Measurements from ENCODE around the gene JARID2.

Gene JARID2

DNA sequence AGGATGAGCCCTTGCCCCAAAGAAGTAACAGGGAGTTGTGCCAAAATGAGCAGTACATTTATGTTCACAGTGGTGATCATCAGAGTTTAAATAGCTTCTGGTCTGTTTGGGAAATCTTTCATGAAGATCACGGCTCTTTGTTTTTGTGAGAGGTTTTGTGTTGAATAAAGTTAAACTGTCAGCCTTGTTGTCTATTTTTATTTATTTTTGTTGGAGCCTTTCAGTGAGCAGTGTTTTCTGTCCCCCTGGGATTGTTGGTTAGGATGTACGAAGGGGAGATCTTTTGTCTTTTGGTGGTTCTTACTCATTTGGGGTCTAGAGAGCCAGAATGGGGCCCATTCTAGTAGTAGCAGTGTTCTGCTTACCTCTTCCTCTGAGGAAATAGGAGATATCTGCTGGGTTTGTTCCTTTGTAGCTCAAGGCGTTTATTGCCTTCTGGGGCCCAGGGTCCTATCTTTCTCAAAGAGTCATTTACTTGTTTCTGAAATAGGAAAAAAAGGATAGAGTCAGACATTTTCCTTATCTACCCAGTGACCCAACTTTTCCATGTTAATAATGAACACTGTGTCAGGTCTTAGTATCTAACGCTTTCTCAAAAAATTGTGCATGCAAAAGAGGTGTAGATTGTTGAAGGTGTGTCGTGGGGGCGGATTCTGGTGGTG, 157.4 kb downstream of the JARID2 start:
- Histone ChIP-seq H3K4ac (ENCODE audit: low read length) (no peak overlapping the region), H3K79me1 (ENCODE audit: low read depth, low read length) (peaks cover 5% of the 10 kb centered on the region), H2BK5ac (ENCODE audit: low read length) (no peak overlapping the region), H3K14ac (ENCODE audit: low read length) (no peak overlapping the region), H3K27me3 (ENCODE audit: control insufficient read depth in 3 of 3, insufficient read depth in 3 of 3, low read depth in 1 of 3, low read length in 3 of 3) (no peaks in the 10 kb centered on the region), H3K18ac (ENCODE audit: low read length) (no peak overlapping the region), H2AK5ac (ENCODE audit: low read depth, low read length) (no peak overlapping the region), H3K4me3 (ENCODE audit: low read length in 2 of 2) (no peak overlapping the region), H2BK12ac (ENCODE audit: low read length) (no peak overlapping the region), H4K8ac (ENCODE audit: low read depth, low read length) (no peak overlapping the region), H3K27ac (replicated peaks; ENCODE audit: low read length) (no peak overlapping the region), H3K9ac (ENCODE audit: low read depth, low read length, poor library complexity) (no peak overlapping the region), H3K4me1 (ENCODE audit: control insufficient read depth in 2 of 2, insufficient read depth in 1 of 2, low read depth in 1 of 2, low read length in 2 of 2) (peaks cover 32 to 56% of the 10 kb centered on the region in 2 donors), H4K91ac (ENCODE audit: low read depth, low read length, poor library complexity) (no peak overlapping the region), H3K23ac (ENCODE audit: low read depth, low read length, poor library complexity) (no peak overlapping the region), H2AFZ (ENCODE audit: low read length) (no peak overlapping the region), H3K9me3 (replicated peaks in 1 of 2; ENCODE audit: control insufficient read depth in 2 of 2, insufficient read depth in 1 of 2, low read depth in 1 of 2, low read length in 2 of 2) (no peaks in the 10 kb centered on the region), H2BK120ac (ENCODE audit: low read depth, low read length) (no peak overlapping the region), H3K4me2 (ENCODE audit: insufficient read depth, low read length, poor library complexity, severe bottlenecking) (no peak overlapping the region), H2BK15ac (ENCODE audit: low read length) (no peak overlapping the region), H3K36me3 (replicated peaks in 1 of 2; ENCODE audit: control insufficient read depth in 2 of 2, insufficient read depth in 2 of 2, low read length in 2 of 2) (no peaks in the 10 kb centered on the region)
- WGBS, 2 donors (ENCODE audit: extremely low coverage in 2 of 2, insufficient read length in 2 of 2, insufficient replicate concordance in 1 of 2), result 100% methylated on average over 2 of the region's 6 CpGs; no CpG with 5 or more reads in 1 of the 2 donors
- DNase-seq (ENCODE audit: low spot score), result no peak

DNA sequence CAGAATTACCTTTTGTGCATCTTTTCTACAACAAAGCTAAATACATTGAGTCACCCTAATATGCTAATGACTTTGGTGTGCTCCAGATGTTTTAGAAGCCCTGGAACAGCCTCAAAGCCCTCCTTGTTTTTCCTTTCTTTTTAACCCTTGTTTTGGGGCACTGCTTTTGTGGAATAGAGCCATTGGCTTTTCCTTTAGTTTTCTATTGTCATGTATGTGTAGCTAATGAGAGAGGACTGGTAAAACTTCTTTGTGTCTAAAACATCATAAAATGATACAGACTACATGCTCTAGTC, 158.8 kb downstream of the JARID2 start:
- Histone ChIP-seq H2AFZ (ENCODE audit: low read length) (no peak overlapping the region), H3K27me3 (ENCODE audit: control insufficient read depth in 3 of 3, insufficient read depth in 3 of 3, low read depth in 1 of 3, low read length in 3 of 3) (no peaks in the 10 kb centered on the region), H3K36me3 (replicated peaks in 1 of 2; ENCODE audit: control insufficient read depth in 2 of 2, insufficient read depth in 2 of 2, low read length in 2 of 2) (no peaks in the 10 kb centered on the region), H2BK12ac (ENCODE audit: low read length) (no peak overlapping the region), H3K9me3 (replicated peaks in 1 of 2; ENCODE audit: control insufficient read depth in 2 of 2, insufficient read depth in 1 of 2, low read depth in 1 of 2, low read length in 2 of 2) (no peaks in the 10 kb centered on the region), H3K4me1 (ENCODE audit: control insufficient read depth in 2 of 2, insufficient read depth in 1 of 2, low read depth in 1 of 2, low read length in 2 of 2) (peaks cover 32 to 55% of the 10 kb centered on the region in 2 donors), H3K18ac (ENCODE audit: low read length) (no peak overlapping the region), H4K8ac (ENCODE audit: low read depth, low read length) (no peak overlapping the region), H4K91ac (ENCODE audit: low read depth, low read length, poor library complexity) (no peak overlapping the region), H2BK5ac (ENCODE audit: low read length) (no peak overlapping the region), H3K4me2 (ENCODE audit: insufficient read depth, low read length, poor library complexity, severe bottlenecking) (no peak overlapping the region), H3K27ac (replicated peaks; ENCODE audit: low read length) (no peak overlapping the region), H2BK120ac (ENCODE audit: low read depth, low read length) (no peak overlapping the region), H3K4me3 (ENCODE audit: low read length in 2 of 2) (no peak overlapping the region), H3K23ac (ENCODE audit: low read depth, low read length, poor library complexity) (no peak overlapping the region), H3K79me1 (ENCODE audit: low read depth, low read length) (peaks cover 5% of the 10 kb centered on the region), H3K14ac (ENCODE audit: low read length) (no peak overlapping the region), H3K9ac (ENCODE audit: low read depth, low read length, poor library complexity) (no peak overlapping the region), H2AK5ac (ENCODE audit: low read depth, low read length) (no peak overlapping the region), H3K4ac (ENCODE audit: low read length) (no peak overlapping the region), H2BK15ac (ENCODE audit: low read length) (no peak overlapping the region)
- no peak for DNase-seq (ENCODE audit: low spot score)

- Histone ChIP-seq H4K8ac (ENCODE audit: low read depth, low read length) (no peak overlapping the region), H3K18ac (ENCODE audit: low read length) (no peak overlapping the region), H3K27me3 (ENCODE audit: control insufficient read depth in 3 of 3, insufficient read depth in 3 of 3, low read depth in 1 of 3, low read length in 3 of 3) (no peaks in the 10 kb centered on the region), H3K27ac (replicated peaks; ENCODE audit: low read length) (no peak overlapping the region), H2BK12ac (ENCODE audit: low read length) (no peak overlapping the region), H3K14ac (ENCODE audit: low read length) (no peak overlapping the region), H2BK5ac (ENCODE audit: low read length) (no peak overlapping the region), H4K91ac (ENCODE audit: low read depth, low read length, poor library complexity) (no peak overlapping the region), H2AK5ac (ENCODE audit: low read depth, low read length) (no peak overlapping the region), H2BK15ac (ENCODE audit: low read length) (no peak overlapping the region), H3K9me3 (replicated peaks in 1 of 2; ENCODE audit: control insufficient read depth in 2 of 2, insufficient read depth in 1 of 2, low read depth in 1 of 2, low read length in 2 of 2) (no peaks in the 10 kb centered on the region), H3K36me3 (replicated peaks in 1 of 2; ENCODE audit: control insufficient read depth in 2 of 2, insufficient read depth in 2 of 2, low read length in 2 of 2) (peaks cover 0 to 6% of the 10 kb centered on the region in 2 donors), H3K4ac (ENCODE audit: low read length) (no peak overlapping the region), H3K9ac (ENCODE audit: low read depth, low read length, poor library complexity) (no peak overlapping the region), H3K79me1 (ENCODE audit: low read depth, low read length) (peaks cover 5% of the 10 kb centered on the region), H3K4me1 (ENCODE audit: control insufficient read depth in 2 of 2, insufficient read depth in 1 of 2, low read depth in 1 of 2, low read length in 2 of 2) (peaks cover 32 to 50% of the 10 kb centered on the region in 2 donors), H3K23ac (ENCODE audit: low read depth, low read length, poor library complexity) (no peak overlapping the region), H3K4me3 (ENCODE audit: low read length in 2 of 2) (no peak overlapping the region), H2BK120ac (ENCODE audit: low read depth, low read length) (no peak overlapping the region), H3K4me2 (ENCODE audit: insufficient read depth, low read length, poor library complexity, severe bottlenecking) (no peak overlapping the region), H2AFZ (ENCODE audit: low read length) (no peak overlapping the region)
- no peak for DNase-seq (ENCODE audit: low spot score)
- WGBS, 2 donors (ENCODE audit: extremely low coverage in 2 of 2, insufficient read length in 2 of 2, insufficient replicate concordance in 1 of 2), result no CpG with 5 or more reads among the region's 11 CpGs
Observed at GRCh38 chr6:15405129-15406068, 159.5 kb downstream of the JARID2 start.

GRCh38 chr6:15406452-15406851, 160.6 kb downstream of the JARID2 start:
- Histone ChIP-seq H3K4me1 (ENCODE audit: control insufficient read depth in 2 of 2, insufficient read depth in 1 of 2, low read depth in 1 of 2, low read length in 2 of 2) (peaks cover 29 to 47% of the 10 kb centered on the region in 2 donors), H3K23ac (ENCODE audit: low read depth, low read length, poor library complexity) (no peak overlapping the region), H3K4me2 (ENCODE audit: insufficient read depth, low read length, poor library complexity, severe bottlenecking) (no peak overlapping the region), H3K9ac (ENCODE audit: low read depth, low read length, poor library complexity) (no peak overlapping the region), H3K18ac (ENCODE audit: low read length) (no peak overlapping the region), H3K14ac (ENCODE audit: low read length) (no peak overlapping the region), H2BK120ac (ENCODE audit: low read depth, low read length) (no peak overlapping the region), H3K27ac (replicated peaks; ENCODE audit: low read length) (no peak overlapping the region), H2AK5ac (ENCODE audit: low read depth, low read length) (no peak overlapping the region), H4K91ac (ENCODE audit: low read depth, low read length, poor library complexity) (no peak overlapping the region), H2BK15ac (ENCODE audit: low read length) (no peak overlapping the region), H3K27me3 (ENCODE audit: control insufficient read depth in 3 of 3, insufficient read depth in 3 of 3, low read depth in 1 of 3, low read length in 3 of 3) (no peaks in the 10 kb centered on the region), H3K36me3 (replicated peaks in 1 of 2; ENCODE audit: control insufficient read depth in 2 of 2, insufficient read depth in 2 of 2, low read length in 2 of 2) (peaks cover 0 to 16% of the 10 kb centered on the region in 2 donors), H3K79me1 (ENCODE audit: low read depth, low read length) (peaks cover 5% of the 10 kb centered on the region), H3K4ac (ENCODE audit: low read length) (no peak overlapping the region), H2BK5ac (ENCODE audit: low read length) (no peak overlapping the region), H4K8ac (ENCODE audit: low read depth, low read length) (no peak overlapping the region), H2BK12ac (ENCODE audit: low read length) (no peak overlapping the region), H2AFZ (ENCODE audit: low read length) (no peak overlapping the region), H3K4me3 (ENCODE audit: low read length in 2 of 2) (no peak overlapping the region), H3K9me3 (replicated peaks in 1 of 2; ENCODE audit: control insufficient read depth in 2 of 2, insufficient read depth in 1 of 2, low read depth in 1 of 2, low read length in 2 of 2) (no peaks in the 10 kb centered on the region)
- DNase-seq (ENCODE audit: low spot score), result no peak
- WGBS, 2 donors (ENCODE audit: extremely low coverage in 2 of 2, insufficient read length in 2 of 2, insufficient replicate concordance in 1 of 2), result no CpG with 5 or more reads among the region's 1 CpG

Measured in neuronal stem cell (in vitro differentiated cells).